Central memory CD8-positive, alpha-beta T cell (primary cell): ENCODE measurements around the gene DBT.
A peak's percentile ranks its signal among the peaks of the same experiment; 100 is the strongest.
"Not testable (repeated sequence)": the region's sequence is repeated elsewhere in the genome, so short reads cannot be mapped to it uniquely, and the experiment has no call there.

ENCODE experiments used
- ATAC-seq: fragments of 150-1000 bp; cut with Tn5 transposase; replicated peaks from 2 replicates; pipeline ENCODE4 v1.10.0; 2022; ENCODE audit warnings: mild to moderate bottlenecking, moderate FRiP score, moderate number of reproducible peaks; ENCODE audit not compliant: poor library complexity, severe bottlenecking; ENCODE audit errors: extremely low read depth
- DNase-seq, 2 donors: peaks; one replicate each; pipeline ENCODE4 v3.0.0; 2021; ENCODE audit warnings: low spot score in 2 of 2
- H3K27ac Mint-ChIP-seq: one replicate; pipeline ENCODE4 v1.8.0; 2022; ENCODE audit warnings: low read depth, mild to moderate bottlenecking, moderate library complexity, mixed read lengths
- H3K27me3 Mint-ChIP-seq: one replicate; pipeline ENCODE4 v1.8.0; 2022; ENCODE audit warnings: mixed read lengths
- H3K36me3 Mint-ChIP-seq: one replicate; pipeline ENCODE4 v1.8.0; 2022; ENCODE audit warnings: mild to moderate bottlenecking, moderate library complexity, mixed read lengths; ENCODE audit not compliant: insufficient read depth
- H3K4me1 Mint-ChIP-seq: one replicate; pipeline ENCODE4 v1.8.0; 2022; ENCODE audit warnings: mixed read lengths
- H3K4me3 Mint-ChIP-seq: one replicate; pipeline ENCODE4 v1.8.0; 2022; ENCODE audit warnings: mild to moderate bottlenecking, moderate library complexity, mixed read lengths
- H3K9me3 Mint-ChIP-seq: one replicate; pipeline ENCODE4 v1.8.0; 2022; ENCODE audit warnings: mixed read lengths

Gene DBT

DNA sequence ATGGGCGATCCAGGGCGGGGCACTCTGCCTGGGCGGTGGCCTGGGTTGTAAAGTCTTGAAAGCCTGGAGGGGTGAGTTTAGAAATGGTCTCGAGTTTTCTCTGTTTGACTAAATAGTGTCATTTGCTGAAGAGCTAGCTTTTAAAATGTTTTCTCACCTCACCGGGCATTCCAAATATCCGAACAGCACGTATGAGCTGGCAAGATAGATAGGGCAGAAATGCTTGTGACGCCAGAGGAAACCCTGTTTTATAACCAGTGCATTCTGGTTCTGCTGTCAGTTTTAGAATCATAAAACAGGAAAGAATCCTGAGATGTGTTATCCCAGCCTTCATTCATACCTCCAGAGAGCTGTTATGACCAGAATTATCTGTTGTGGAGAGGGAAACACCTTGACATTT lies 17.1 kb upstream of the DBT start:
- ATAC-seq: no peak
- Mint-ChIP-seq H3K4me3 (peak overlapping the region; percentile 100), H3K36me3 (peaks cover 47% of the 10 kb centered on the region), H3K9me3 (no peaks in the 10 kb centered on the region), H3K27me3 (no peaks in the 10 kb centered on the region), H3K27ac (peak overlapping the region; percentile 99), H3K4me1 (peaks cover 53% of the 10 kb centered on the region)
- no peak for DNase-seq

DNA sequence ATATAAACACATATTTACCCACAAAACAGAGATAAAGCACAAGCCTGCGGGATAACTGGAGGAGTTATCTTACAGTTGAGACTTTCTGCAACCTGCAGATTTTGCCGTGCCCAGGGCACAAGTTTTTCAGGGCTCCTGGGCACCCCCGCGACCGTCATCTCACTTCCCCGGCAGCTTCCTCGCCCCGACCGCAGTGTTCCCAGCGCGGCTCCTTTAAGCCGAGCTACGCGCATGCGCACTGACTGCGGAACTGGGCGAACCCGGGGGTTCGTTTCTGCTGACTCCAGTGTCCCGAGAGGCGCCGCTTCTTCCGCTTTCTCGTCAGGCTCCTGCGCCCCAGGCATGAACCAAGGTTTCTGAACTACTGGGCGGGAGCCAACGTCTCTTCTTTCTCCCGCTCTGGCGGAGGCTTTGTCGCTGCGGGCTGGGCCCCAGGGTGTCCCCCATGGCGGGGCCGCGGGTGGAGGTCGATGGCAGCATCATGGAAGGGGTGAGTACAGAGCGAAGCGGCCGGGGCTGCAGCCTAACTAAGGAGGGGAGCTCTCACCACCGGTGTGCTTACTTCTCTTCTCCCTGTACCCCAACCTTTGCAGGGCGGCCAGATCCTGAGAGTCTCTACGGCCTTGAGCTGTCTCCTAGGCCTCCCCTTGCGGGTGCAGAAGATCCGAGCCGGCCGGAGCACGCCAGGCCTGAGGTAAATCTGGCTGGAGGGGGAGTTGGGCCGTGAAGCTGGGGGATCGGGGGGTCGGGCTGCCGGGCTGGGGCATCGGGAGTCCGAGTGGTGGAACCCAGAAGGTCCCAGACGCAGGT lies 16.5 kb upstream of the DBT start, which contains the start of gene RTCA:
TSS of gene RTCA (plus strand) at position 286 of the 810 bp plus-strand sequence. CDS start at position 446, 160 bp downstream.
- Mint-ChIP-seq H3K36me3 (peaks cover 42% of the 10 kb centered on the region), H3K27ac (peak within 1 kb of the TSS; percentile 99), H3K4me3 (peak within 1 kb of the TSS; percentile 100), H3K9me3 (no peaks in the 10 kb centered on the region), H3K27me3 (no peaks in the 10 kb centered on the region), H3K4me1 (peaks cover 50% of the 10 kb centered on the region)
- DNase-seq (peak; percentile 88 to 91), ATAC-seq (peak; percentile 95)

DNA sequence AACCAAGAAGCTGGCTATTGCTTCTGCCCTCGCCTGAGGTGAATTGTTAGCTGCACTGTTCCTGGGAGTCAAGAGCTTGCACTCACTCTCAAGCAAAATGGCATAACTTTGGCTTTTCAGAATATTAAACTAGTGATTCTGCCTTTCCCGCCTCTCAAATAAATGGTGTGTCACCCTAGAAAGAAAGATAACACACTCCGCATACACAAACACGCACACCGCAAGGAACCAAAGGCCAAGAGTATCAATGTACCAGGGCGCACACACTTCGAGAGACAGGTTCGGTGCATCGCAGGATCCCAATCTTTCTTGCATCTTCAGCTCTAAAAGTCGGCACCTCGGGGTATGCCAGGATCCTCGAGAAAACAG lies 15.9 kb upstream of the DBT start:
- ATAC-seq (peak; percentile 35), DNase-seq (peak in 1 of 2 donors; percentile 16)
- Mint-ChIP-seq H3K9me3 (no peaks in the 10 kb centered on the region), H3K4me1 (peaks cover 46% of the 10 kb centered on the region), H3K4me3 (peak overlapping the region; percentile 100), H3K27me3 (no peaks in the 10 kb centered on the region), H3K27ac (peak overlapping the region; percentile 99), H3K36me3 (peaks cover 36% of the 10 kb centered on the region)

DNA sequence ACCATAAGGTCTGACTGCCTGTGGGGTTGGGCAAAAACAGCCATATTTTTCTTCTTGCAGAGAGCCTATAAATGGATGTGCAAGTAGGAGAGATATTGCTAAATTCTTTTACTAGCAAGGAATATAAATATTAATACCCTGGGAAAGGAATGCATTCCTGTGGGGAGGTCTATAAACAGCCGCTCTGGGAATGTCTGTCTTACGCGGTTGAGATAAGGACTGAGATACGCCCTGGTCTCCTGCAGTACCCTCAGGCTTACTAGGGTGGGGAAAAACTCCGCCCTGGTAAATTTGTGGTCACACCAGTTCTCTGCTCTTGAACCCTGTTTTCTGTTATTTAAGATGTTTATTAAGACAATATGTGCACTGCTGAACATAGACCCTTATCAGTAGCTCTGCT lies 14.4 kb upstream of the DBT start:
- H3K27ac Mint-ChIP-seq, H3K27me3 Mint-ChIP-seq, ATAC-seq, H3K9me3 Mint-ChIP-seq, DNase-seq, H3K4me3 Mint-ChIP-seq: not testable (repeated sequence)
- peaks cover 26% of the 10 kb centered on the region for H3K36me3 Mint-ChIP-seq
- peaks cover 37% of the 10 kb centered on the region for H3K4me1 Mint-ChIP-seq

DNA sequence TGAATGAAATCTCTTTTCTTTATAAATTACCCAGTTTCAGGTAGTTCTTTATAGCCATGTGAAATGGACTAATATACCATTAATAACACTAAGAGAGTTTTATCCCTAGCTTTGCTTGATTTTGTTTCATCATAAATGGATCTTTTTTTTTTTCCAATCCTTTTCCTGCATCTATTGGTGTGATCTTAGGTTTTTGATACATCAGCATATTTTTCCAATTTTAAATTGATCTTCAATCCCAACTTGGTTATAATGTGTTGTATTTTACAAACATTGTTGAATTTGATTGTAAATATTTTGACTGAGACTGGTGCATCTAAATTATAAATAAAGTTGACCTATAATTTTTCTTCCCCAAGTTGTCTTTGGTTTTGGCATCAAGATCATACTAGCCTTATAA lies 12.1 kb upstream of the DBT start:
- peaks cover 13% of the 10 kb centered on the region for H3K36me3 Mint-ChIP-seq

DNA sequence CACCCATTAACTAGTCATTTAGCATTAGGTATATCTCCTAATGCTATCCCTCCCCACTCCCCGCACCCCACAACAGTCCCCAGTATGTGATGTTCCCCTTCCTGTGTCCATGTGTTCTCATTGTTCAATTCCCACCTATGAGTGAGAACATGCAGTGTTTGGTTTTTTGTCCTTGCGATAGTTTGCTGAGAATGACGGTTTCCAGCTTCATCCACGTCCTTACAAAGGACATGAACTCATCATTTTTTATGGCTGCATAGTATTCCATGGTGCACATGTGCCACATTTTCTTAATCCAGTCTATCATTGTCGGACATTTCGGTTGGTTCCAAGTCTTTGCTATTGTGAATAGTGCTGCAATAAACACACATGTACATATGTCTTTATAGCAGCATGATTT lies 8.8 kb upstream of the DBT start:
- H3K4me1 Mint-ChIP-seq, H3K9me3 Mint-ChIP-seq, ATAC-seq, DNase-seq, H3K36me3 Mint-ChIP-seq, H3K27me3 Mint-ChIP-seq, H3K4me3 Mint-ChIP-seq, H3K27ac Mint-ChIP-seq: not testable (repeated sequence)

More for the DNA sequence above, 12.1 kb upstream of the DBT start:
- ATAC-seq (no peak), DNase-seq (no peak)
- peaks cover 21% of the 10 kb centered on the region for H3K4me1 Mint-ChIP-seq
- H3K27me3 Mint-ChIP-seq: no peaks in the 10 kb centered on the region
- H3K4me3 Mint-ChIP-seq: no peak overlapping the region
- no peak overlapping the region for H3K27ac Mint-ChIP-seq
- H3K9me3 Mint-ChIP-seq: no peaks in the 10 kb centered on the region

DNA sequence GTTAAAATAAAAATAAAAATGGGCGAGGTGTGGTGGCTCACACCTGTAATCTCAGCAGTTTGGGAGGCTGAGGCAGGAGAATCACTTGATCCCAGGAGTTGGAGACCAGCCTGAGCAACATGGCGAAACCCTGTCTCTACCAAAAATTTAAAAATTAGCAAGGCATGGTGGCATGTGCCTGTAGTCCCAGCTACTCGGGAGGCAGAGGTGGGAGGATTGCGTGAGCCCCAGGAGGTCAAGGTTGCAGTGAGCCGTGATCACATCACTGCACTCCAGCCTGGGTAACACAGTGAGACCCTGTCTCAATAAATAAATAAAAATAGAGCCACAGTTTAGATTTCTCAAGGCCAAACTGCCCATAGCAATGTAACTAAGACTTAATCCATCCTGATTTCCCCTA lies 6.6 kb upstream of the DBT start:
- H3K4me3 Mint-ChIP-seq, H3K4me1 Mint-ChIP-seq, H3K27ac Mint-ChIP-seq, H3K36me3 Mint-ChIP-seq, H3K27me3 Mint-ChIP-seq, H3K9me3 Mint-ChIP-seq, DNase-seq, ATAC-seq: not testable (repeated sequence)

DNA sequence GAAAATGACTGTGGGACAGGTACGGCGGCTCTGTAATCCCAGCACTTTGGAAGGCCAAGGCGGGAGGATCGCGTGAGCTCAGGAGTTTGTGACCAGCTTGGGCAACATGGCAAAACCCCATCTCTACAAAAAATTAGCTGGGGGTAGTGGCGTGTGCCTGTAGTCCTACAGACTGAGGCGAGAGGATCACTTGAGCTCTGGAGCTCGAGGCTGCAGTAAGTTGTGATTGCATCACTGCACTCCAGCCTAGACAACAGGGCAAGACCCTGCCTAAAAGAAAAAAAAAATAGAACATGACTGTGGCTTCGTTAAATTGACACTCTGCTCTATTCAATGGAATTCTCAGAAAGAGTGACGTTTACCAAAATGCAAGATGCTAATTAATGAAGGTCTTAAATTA lies 3.9 kb upstream of the DBT start:
- Mint-ChIP-seq H3K4me1 (no peaks in the 10 kb centered on the region), H3K27me3 (no peaks in the 10 kb centered on the region), H3K4me3 (no peak overlapping the region), H3K9me3 (no peaks in the 10 kb centered on the region), H3K27ac (no peak overlapping the region), H3K36me3 (no peaks in the 10 kb centered on the region)
- ATAC-seq (no peak), DNase-seq (no peak)

DNA sequence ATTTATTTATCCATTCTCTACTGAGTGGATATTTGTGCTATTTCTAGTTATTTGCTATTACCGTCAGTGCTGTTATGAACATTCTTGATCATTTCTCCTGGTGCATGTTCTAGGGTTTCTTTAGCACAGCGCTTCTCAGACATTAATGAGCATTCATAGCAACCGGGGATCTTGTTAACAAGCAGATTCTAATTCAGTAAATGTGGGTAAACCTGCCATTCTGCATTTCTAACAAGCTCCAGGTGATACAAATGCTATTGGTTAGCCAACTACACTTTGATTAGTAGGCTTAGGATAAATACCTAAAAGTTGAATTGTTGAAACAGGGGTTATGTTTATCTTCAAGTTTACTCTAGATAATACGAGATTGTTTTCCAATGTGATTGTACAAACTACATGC lies 3.3 kb upstream of the DBT start:
- H3K9me3 Mint-ChIP-seq: no peaks in the 10 kb centered on the region
- no peaks in the 10 kb centered on the region for H3K4me1 Mint-ChIP-seq
- DNase-seq (no peak), ATAC-seq (no peak)
- no peaks in the 10 kb centered on the region for H3K27me3 Mint-ChIP-seq
- H3K4me3 Mint-ChIP-seq: no peak overlapping the region
- H3K36me3 Mint-ChIP-seq: no peaks in the 10 kb centered on the region
- H3K27ac Mint-ChIP-seq: no peak overlapping the region

DNA sequence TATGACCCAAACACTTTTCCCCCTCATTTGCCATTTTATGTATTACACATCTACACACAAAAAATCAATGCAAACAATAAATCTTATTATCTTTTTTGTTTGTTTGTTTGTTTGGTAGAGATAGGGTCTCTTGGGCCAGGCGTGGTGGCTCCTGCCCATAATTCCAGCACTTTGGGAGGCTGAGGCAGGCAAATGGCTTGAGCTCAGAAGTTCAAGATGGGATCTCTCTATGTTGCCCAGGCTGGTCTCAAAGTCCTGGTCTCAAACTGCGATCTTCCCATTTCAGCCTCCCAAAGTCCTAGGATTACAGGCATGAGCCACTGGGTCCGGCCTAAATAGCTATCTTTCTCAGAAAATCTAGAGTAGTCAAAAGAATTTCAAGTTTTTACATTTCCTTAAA lies 1.2 kb upstream of the DBT start:
- no peak overlapping the region for H3K4me3 Mint-ChIP-seq
- no peaks in the 10 kb centered on the region for H3K36me3 Mint-ChIP-seq
- peaks cover 8% of the 10 kb centered on the region for H3K4me1 Mint-ChIP-seq
- H3K27ac Mint-ChIP-seq: no peak overlapping the region
- no peak for DNase-seq
- H3K9me3 Mint-ChIP-seq: no peaks in the 10 kb centered on the region
- no peak for ATAC-seq
- no peaks in the 10 kb centered on the region for H3K27me3 Mint-ChIP-seq

DNA sequence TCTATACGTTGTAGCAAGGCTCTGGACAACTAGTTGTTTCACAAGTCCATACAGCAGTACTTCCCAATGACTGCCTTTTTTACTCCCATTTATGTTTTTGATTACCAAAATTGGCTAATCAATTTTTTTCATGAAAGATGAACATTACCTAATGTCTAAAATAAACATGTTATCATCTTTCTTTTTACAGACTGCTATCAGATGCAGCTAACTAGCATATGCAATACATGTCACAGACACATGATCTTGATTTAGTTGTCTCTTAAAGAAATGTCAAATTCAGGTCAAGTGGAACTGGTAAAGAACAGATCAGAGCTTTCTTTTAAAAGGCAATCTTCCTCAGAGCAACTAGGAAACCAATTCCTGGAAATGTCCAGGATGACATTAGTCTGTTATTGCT lies 630 bp upstream of the DBT start:
- Mint-ChIP-seq H3K9me3 (no peaks in the 10 kb centered on the region), H3K27me3 (no peaks in the 10 kb centered on the region), H3K36me3 (no peaks in the 10 kb centered on the region), H3K27ac (no peak overlapping the region), H3K4me3 (no peak overlapping the region), H3K4me1 (peaks cover 8% of the 10 kb centered on the region)
- no peak for DNase-seq
- ATAC-seq: no peak

DNA sequence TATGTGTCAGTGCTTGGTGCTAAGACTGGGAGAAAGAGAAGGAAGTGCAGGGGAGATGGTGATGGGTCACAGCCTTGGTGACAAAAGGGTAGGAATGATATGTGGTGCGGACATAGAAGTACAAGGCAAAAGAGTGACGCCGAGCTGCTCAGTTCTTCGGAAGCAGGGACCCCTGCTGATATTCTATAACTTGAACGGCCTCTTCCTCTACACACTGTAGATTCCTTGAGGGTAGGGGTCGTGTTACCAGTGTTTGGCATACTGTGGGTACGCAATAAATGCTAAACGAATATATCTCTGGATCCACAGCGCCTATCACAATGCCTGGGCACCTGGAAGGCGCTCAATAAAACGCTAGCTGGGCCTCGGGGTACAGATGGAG lies 488 bp downstream of the DBT start:
- Mint-ChIP-seq H3K27ac (no peak overlapping the region), H3K36me3 (no peaks in the 10 kb centered on the region), H3K9me3 (no peaks in the 10 kb centered on the region), H3K4me1 (peaks cover 16% of the 10 kb centered on the region), H3K4me3 (no peak overlapping the region), H3K27me3 (no peaks in the 10 kb centered on the region)
- DNase-seq (no peak), ATAC-seq (no peak)

DNA sequence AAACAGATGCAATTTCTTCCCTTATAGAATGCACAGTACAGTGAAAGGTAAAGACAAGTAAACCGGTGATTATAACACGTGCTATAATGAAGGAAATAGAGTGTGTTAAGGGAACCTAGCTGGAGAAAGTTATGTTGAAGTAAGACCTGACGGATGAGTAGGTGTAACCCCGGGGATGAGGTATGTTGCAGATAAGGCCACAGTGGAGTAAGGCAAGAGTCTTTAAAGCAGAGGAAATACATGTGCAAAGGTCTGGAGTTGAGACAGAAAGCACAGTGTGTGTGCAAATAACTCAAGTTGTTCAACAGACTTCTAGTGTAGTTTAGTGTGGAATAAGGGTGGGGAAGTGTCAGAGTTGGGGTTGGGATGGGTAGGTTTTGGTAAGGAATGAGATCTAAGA lies 2.9 kb downstream of the DBT start:
- H3K4me3 Mint-ChIP-seq: no peak overlapping the region

More for the DNA sequence above, 2.9 kb downstream of the DBT start:
- ATAC-seq (no peak), DNase-seq (no peak)
- Mint-ChIP-seq H3K4me1 (peaks cover 24% of the 10 kb centered on the region), H3K27ac (no peak overlapping the region), H3K9me3 (no peaks in the 10 kb centered on the region), H3K36me3 (no peaks in the 10 kb centered on the region), H3K27me3 (no peaks in the 10 kb centered on the region)
